ENCODE results near the gene HSD17B12. TPM values are rescaled to one million over a fixed set of nuclear protein-coding genes. Genes with fewer than 3 reads are reported as not detected.
"Not testable (repeated sequence)": the region's sequence is repeated elsewhere in the genome, so short reads cannot be mapped to it uniquely, and the experiment has no call there.

HSD17B12 gene
- total and polyA plus RNA-seq, 4 donors, result 87.9 to 172 (median 89.8) TPM

- Histone ChIP-seq H3K36me3 (ENCODE audit: control insufficient read depth, insufficient read depth, low read length) (no peaks in the 10 kb centered on the region), H3K4me3 (ENCODE audit: low read depth, low read length) (no peak overlapping the region), H3K27ac (ENCODE audit: low read depth, low read length) (no peak overlapping the region), H3K27me3 (ENCODE audit: control insufficient read depth, insufficient read depth, low read length) (no peaks in the 10 kb centered on the region), H3K4me1 (ENCODE audit: control insufficient read depth, insufficient read depth, low read length) (peaks cover 6% of the 10 kb centered on the region), H3K9me3 (ENCODE audit: control insufficient read depth, insufficient read depth, low read length) (no peaks in the 10 kb centered on the region)
- 100% methylated on average over 2 of the region's 2 CpGs for WGBS (ENCODE audit: insufficient coverage)
- no peak for DNase-seq (ENCODE audit: low read depth in 4 of 6, low spot score in 6 of 6)
Observed at GRCh38 chr11:43646767-43647166, 33.8 kb upstream of the HSD17B12 start.

GRCh38 chr11:43648888-43649287 is 31.6 kb upstream of the HSD17B12 start:
- Histone ChIP-seq H3K27ac (ENCODE audit: low read depth, low read length) (no peak overlapping the region), H3K36me3 (ENCODE audit: control insufficient read depth, insufficient read depth, low read length) (no peaks in the 10 kb centered on the region), H3K27me3 (ENCODE audit: control insufficient read depth, insufficient read depth, low read length) (no peaks in the 10 kb centered on the region), H3K4me3 (ENCODE audit: low read depth, low read length) (no peak overlapping the region), H3K9me3 (ENCODE audit: control insufficient read depth, insufficient read depth, low read length) (no peaks in the 10 kb centered on the region), H3K4me1 (ENCODE audit: control insufficient read depth, insufficient read depth, low read length) (peaks cover 6% of the 10 kb centered on the region)
- 100% methylated on average over 2 of the region's 7 CpGs for WGBS (ENCODE audit: insufficient coverage)
- DNase-seq (ENCODE audit: low read depth in 4 of 6, low spot score in 6 of 6), result no peak

- H3K4me3 ChIP-seq (ENCODE audit: low read depth, low read length), result no peak overlapping the region
- no peak overlapping the region for H3K27ac ChIP-seq (ENCODE audit: low read depth, low read length)
- peaks cover 6% of the 10 kb centered on the region for H3K4me1 ChIP-seq (ENCODE audit: control insufficient read depth, insufficient read depth, low read length)
- WGBS (ENCODE audit: insufficient coverage), result 100% methylated on average over 2 of the region's 4 CpGs
- no peaks in the 10 kb centered on the region for H3K9me3 ChIP-seq (ENCODE audit: control insufficient read depth, insufficient read depth, low read length)
- DNase-seq (ENCODE audit: low read depth in 4 of 6, low spot score in 6 of 6), result no peak
- H3K27me3 ChIP-seq (ENCODE audit: control insufficient read depth, insufficient read depth, low read length), result no peaks in the 10 kb centered on the region
- H3K36me3 ChIP-seq (ENCODE audit: control insufficient read depth, insufficient read depth, low read length), result no peaks in the 10 kb centered on the region
Observed at GRCh38 chr11:43649501-43649900, 31.0 kb upstream of the HSD17B12 start.

GRCh38 chr11:43649921-43650320 is 30.6 kb upstream of the HSD17B12 start:
- no peak overlapping the region for H3K4me3 ChIP-seq (ENCODE audit: low read depth, low read length)
- no CpG with 5 or more reads among the region's 1 CpG for WGBS (ENCODE audit: insufficient coverage)
- no peaks in the 10 kb centered on the region for H3K9me3 ChIP-seq (ENCODE audit: control insufficient read depth, insufficient read depth, low read length)
- no peak overlapping the region for H3K27ac ChIP-seq (ENCODE audit: low read depth, low read length)
- no peak for DNase-seq (ENCODE audit: low read depth in 4 of 6, low spot score in 6 of 6)
- H3K27me3 ChIP-seq (ENCODE audit: control insufficient read depth, insufficient read depth, low read length), result no peaks in the 10 kb centered on the region
- H3K36me3 ChIP-seq (ENCODE audit: control insufficient read depth, insufficient read depth, low read length), result no peaks in the 10 kb centered on the region
- H3K4me1 ChIP-seq (ENCODE audit: control insufficient read depth, insufficient read depth, low read length), result peaks cover 6% of the 10 kb centered on the region

- H3K27me3 ChIP-seq (ENCODE audit: control insufficient read depth, insufficient read depth, low read length); H3K4me3 ChIP-seq (ENCODE audit: low read depth, low read length); H3K36me3 ChIP-seq (ENCODE audit: control insufficient read depth, insufficient read depth, low read length); DNase-seq (ENCODE audit: low read depth in 4 of 6, low spot score in 6 of 6); H3K4me1 ChIP-seq (ENCODE audit: control insufficient read depth, insufficient read depth, low read length); H3K9me3 ChIP-seq (ENCODE audit: control insufficient read depth, insufficient read depth, low read length); H3K27ac ChIP-seq (ENCODE audit: low read depth, low read length): not testable (repeated sequence)
- WGBS (ENCODE audit: insufficient coverage), result 89% methylated on average over 7 of the region's 9 CpGs
Observed at GRCh38 chr11:43663018-43663417, 17.5 kb upstream of the HSD17B12 start.

GRCh38 chr11:43664295-43664694 is 16.2 kb upstream of the HSD17B12 start:
- no peaks in the 10 kb centered on the region for H3K9me3 ChIP-seq (ENCODE audit: control insufficient read depth, insufficient read depth, low read length)
- no peaks in the 10 kb centered on the region for H3K36me3 ChIP-seq (ENCODE audit: control insufficient read depth, insufficient read depth, low read length)
- no peak overlapping the region for H3K4me3 ChIP-seq (ENCODE audit: low read depth, low read length)
- no peak for DNase-seq (ENCODE audit: low read depth in 4 of 6, low spot score in 6 of 6)
- no peaks in the 10 kb centered on the region for H3K4me1 ChIP-seq (ENCODE audit: control insufficient read depth, insufficient read depth, low read length)
- no peaks in the 10 kb centered on the region for H3K27me3 ChIP-seq (ENCODE audit: control insufficient read depth, insufficient read depth, low read length)
- WGBS (ENCODE audit: insufficient coverage), result no CpG with 5 or more reads among the region's 1 CpG
- no peak overlapping the region for H3K27ac ChIP-seq (ENCODE audit: low read depth, low read length)

GRCh38 chr11:43671284-43671683 is 9.3 kb upstream of the HSD17B12 start:
- H3K4me1 ChIP-seq (ENCODE audit: control insufficient read depth, insufficient read depth, low read length); H3K4me3 ChIP-seq (ENCODE audit: low read depth, low read length); H3K9me3 ChIP-seq (ENCODE audit: control insufficient read depth, insufficient read depth, low read length); H3K36me3 ChIP-seq (ENCODE audit: control insufficient read depth, insufficient read depth, low read length); DNase-seq (ENCODE audit: low read depth in 4 of 6, low spot score in 6 of 6); H3K27me3 ChIP-seq (ENCODE audit: control insufficient read depth, insufficient read depth, low read length); H3K27ac ChIP-seq (ENCODE audit: low read depth, low read length): not testable (repeated sequence)
- 94% methylated on average over 3 of the region's 6 CpGs for WGBS (ENCODE audit: insufficient coverage)

GRCh38 chr11:43674560-43674959 is 6.0 kb upstream of the HSD17B12 start:
- H3K4me1 ChIP-seq (ENCODE audit: control insufficient read depth, insufficient read depth, low read length), result no peaks in the 10 kb centered on the region
- H3K36me3 ChIP-seq (ENCODE audit: control insufficient read depth, insufficient read depth, low read length), result no peaks in the 10 kb centered on the region
- H3K9me3 ChIP-seq (ENCODE audit: control insufficient read depth, insufficient read depth, low read length), result no peaks in the 10 kb centered on the region
- H3K27ac ChIP-seq (ENCODE audit: low read depth, low read length), result no peak overlapping the region
- H3K27me3 ChIP-seq (ENCODE audit: control insufficient read depth, insufficient read depth, low read length), result no peaks in the 10 kb centered on the region
- no peak for DNase-seq (ENCODE audit: low read depth in 4 of 6, low spot score in 6 of 6)
- H3K4me3 ChIP-seq (ENCODE audit: low read depth, low read length), result no peak overlapping the region
- WGBS (ENCODE audit: insufficient coverage), result 62% methylated on average over 2 of the region's 3 CpGs

- H3K4me1 ChIP-seq (ENCODE audit: control insufficient read depth, insufficient read depth, low read length), result peaks cover 7% of the 10 kb centered on the region
- H3K4me3 ChIP-seq (ENCODE audit: low read depth, low read length), result no peak overlapping the region
- no peaks in the 10 kb centered on the region for H3K27me3 ChIP-seq (ENCODE audit: control insufficient read depth, insufficient read depth, low read length)
- whole genome bisulfite sequencing (ENCODE audit: insufficient coverage), result no CpG with 5 or more reads among the region's 2 CpGs
- DNase-seq (ENCODE audit: low read depth in 4 of 6, low spot score in 6 of 6), result no peak
- no peaks in the 10 kb centered on the region for H3K36me3 ChIP-seq (ENCODE audit: control insufficient read depth, insufficient read depth, low read length)
- no peaks in the 10 kb centered on the region for H3K9me3 ChIP-seq (ENCODE audit: control insufficient read depth, insufficient read depth, low read length)
- H3K27ac ChIP-seq (ENCODE audit: low read depth, low read length), result no peak overlapping the region
Observed at GRCh38 chr11:43676933-43677332, 3.6 kb upstream of the HSD17B12 start.

- H3K4me3 ChIP-seq (ENCODE audit: low read depth, low read length), result peak overlapping the region; percentile 99
- peaks cover 11% of the 10 kb centered on the region for H3K4me1 ChIP-seq (ENCODE audit: control insufficient read depth, insufficient read depth, low read length)
- WGBS (ENCODE audit: insufficient coverage), result 5% methylated on average over 4 of the region's 12 CpGs
Observed at GRCh38 chr11:43681401-43681942, 934 bp downstream of the HSD17B12 start.

More at GRCh38 chr11:43681401-43681942, 934 bp downstream of the HSD17B12 start:
- Histone ChIP-seq H3K27me3 (ENCODE audit: control insufficient read depth, insufficient read depth, low read length) (no peaks in the 10 kb centered on the region), H3K27ac (ENCODE audit: low read depth, low read length) (peak overlapping the region; percentile 97), H3K9me3 (ENCODE audit: control insufficient read depth, insufficient read depth, low read length) (no peaks in the 10 kb centered on the region), H3K36me3 (ENCODE audit: control insufficient read depth, insufficient read depth, low read length) (no peaks in the 10 kb centered on the region)
- DNase-seq (ENCODE audit: low read depth in 4 of 6, low spot score in 6 of 6), result peak in 3 of 6 donors; percentile 24 to 79 (median 54)
